Mucosa of descending colon (tissue), 3 donors: ENCODE results near the gene NIP7. TPM values are rescaled to one million over a fixed set of nuclear protein-coding genes. Genes with fewer than 3 reads are reported as not detected.

Source experiments
- ATAC-seq: fragments of 200-7000 bp; cut with Tn5 transposase; one replicate; pipeline ENCODE4 v1.9.1; 2020; ENCODE audit warnings: mild to moderate bottlenecking, moderate library complexity
- DNase-seq, 3 donors: peaks; one replicate each; pipeline ENCODE4 v3.0.0-alpha.2; 2020
- H3K36me3 ChIP-seq: fragments of 200-600 bp; one replicate; pipeline ENCODE4 v1.8.0; 2021; ENCODE audit warnings: low read depth, mild to moderate bottlenecking
- H3K4me1 ChIP-seq: fragments of 200-600 bp; one replicate; pipeline ENCODE4 v1.8.0; 2021; ENCODE audit warnings: low read depth, mild to moderate bottlenecking
- H3K4me3 ChIP-seq: fragments of 200-600 bp; one replicate; pipeline ENCODE4 v1.8.0; 2021; ENCODE audit warnings: mild to moderate bottlenecking
- H3K9me3 ChIP-seq: fragments of 200-600 bp; one replicate; pipeline ENCODE4 v1.8.0; 2021; ENCODE audit warnings: mild to moderate bottlenecking
- intact Hi-C, 2 donors: fragments of 100-400 bp; cut with DNase I in 1 of 2; cut with micrococcal nuclease in 1 of 2; formaldehyde crosslinking; loops; one replicate each; pipeline versions ENCODE4 v1.11.0 to v1.11.1; 2022; cut with DNase I, micrococcal nuclease
- total RNA-seq, 3 donors: library from RNA; stranded (reverse); fragmentation: NEBNext Ultra II Directional in 2 of 3; extraction: Animal tissue kit (Norgen Biotek cat#: 25700) in 2 of 3; gene quantifications; one replicate each; pipeline versions ENCODE4 v1.2.1 to v1.2.4, GENCODE V29; 2021 to 2023
- TF ChIP-seq, protein P1 (sequence below): fragments of 200-600 bp; IDR thresholded peaks from one replicate; pipeline ENCODE4 v1.8.0; 2022; ENCODE audit warnings: antibody characterized with exemption, mild to moderate bottlenecking
- donor health status: DM: no; HTN: no; CAD: no; lungs with moderate emphysema.
- donor health status: DM: no; HTN: no; CAD: no.
- donor health status: DM: no; HTN: yes; CAD: no.

Gene NIP7
- total RNA-seq, 3 donors from 2014 or later: 20.1 to 25.1 (median 22.4) TPM

DNA sequence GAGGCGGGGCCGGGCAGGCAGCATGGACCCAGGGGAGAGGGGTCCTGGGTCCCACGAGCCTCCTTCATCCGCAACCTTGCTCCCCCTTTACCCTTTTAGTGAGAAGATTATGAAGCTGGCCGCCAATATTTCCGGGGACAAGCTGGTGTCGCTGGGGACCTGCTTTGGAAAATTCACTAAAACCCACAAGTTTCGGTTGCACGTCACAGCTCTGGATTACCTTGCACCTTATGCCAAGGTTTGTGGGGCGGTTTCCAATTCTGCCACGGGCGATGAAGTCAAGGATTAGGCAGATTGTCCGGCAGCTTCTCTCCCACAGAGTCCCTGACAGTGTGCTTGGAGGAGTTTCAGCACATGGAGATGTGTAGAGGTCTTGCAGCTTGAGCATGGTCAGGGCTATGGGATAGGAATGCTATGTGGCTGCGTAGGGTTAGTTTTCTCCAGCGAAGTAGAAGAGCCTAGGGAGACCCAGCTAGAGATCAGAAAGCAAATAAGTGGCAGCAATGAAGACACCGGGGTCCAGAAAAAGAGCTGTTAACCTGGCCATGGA, 598 bp downstream of the NIP7 start:
- no peaks in the 10 kb centered on the region for H3K36me3 ChIP-seq
- DNase-seq (no peak), ATAC-seq (no peak)
- TF ChIP-seq, protein P1, sequence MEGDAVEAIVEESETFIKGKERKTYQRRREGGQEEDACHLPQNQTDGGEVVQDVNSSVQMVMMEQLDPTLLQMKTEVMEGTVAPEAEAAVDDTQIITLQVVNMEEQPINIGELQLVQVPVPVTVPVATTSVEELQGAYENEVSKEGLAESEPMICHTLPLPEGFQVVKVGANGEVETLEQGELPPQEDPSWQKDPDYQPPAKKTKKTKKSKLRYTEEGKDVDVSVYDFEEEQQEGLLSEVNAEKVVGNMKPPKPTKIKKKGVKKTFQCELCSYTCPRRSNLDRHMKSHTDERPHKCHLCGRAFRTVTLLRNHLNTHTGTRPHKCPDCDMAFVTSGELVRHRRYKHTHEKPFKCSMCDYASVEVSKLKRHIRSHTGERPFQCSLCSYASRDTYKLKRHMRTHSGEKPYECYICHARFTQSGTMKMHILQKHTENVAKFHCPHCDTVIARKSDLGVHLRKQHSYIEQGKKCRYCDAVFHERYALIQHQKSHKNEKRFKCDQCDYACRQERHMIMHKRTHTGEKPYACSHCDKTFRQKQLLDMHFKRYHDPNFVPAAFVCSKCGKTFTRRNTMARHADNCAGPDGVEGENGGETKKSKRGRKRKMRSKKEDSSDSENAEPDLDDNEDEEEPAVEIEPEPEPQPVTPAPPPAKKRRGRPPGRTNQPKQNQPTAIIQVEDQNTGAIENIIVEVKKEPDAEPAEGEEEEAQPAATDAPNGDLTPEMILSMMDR: no peak
- peak overlapping the region; percentile 92 for H3K4me3 ChIP-seq
- intact Hi-C loops: no loop called here
- H3K4me1 ChIP-seq: peaks cover 23% of the 10 kb centered on the region
- H3K9me3 ChIP-seq: no peaks in the 10 kb centered on the region

- Histone ChIP-seq H3K4me3 (no peak overlapping the region), H3K4me1 (peaks cover 9% of the 10 kb centered on the region), H3K36me3 (no peaks in the 10 kb centered on the region), H3K9me3 (no peaks in the 10 kb centered on the region)
- no peak for DNase-seq
- intact Hi-C loops: no loop called here
- ATAC-seq: no peak
- TF ChIP-seq, protein P1: no peak
Observed at GRCh38 chr16:69344171-69344570, 4.6 kb downstream of the NIP7 start.

DNA sequence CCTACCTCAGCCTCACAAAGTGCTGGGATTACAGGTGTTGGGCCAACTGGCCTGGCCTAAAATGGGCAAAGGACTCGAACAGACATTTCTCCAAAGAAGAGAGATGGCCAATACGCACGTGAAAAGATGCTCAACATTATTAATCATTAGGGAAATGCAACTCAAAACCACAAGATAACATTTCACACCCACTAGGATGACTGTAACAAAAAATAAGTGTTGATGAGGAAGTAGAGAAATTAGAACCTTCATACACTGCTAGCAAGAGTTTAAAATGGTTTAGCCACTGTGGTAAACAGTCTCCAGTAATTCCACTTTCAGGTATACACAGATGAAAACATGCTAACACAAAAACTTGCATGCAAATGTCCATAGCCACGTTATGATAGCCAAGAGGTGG, 6.4 kb downstream of the NIP7 start:
- H3K9me3 ChIP-seq: no peaks in the 10 kb centered on the region
- no peaks in the 10 kb centered on the region for H3K36me3 ChIP-seq
- TF ChIP-seq, protein P1: no peak
- ATAC-seq: no peak
- no peak overlapping the region for H3K4me3 ChIP-seq
- DNase-seq: no peak
- H3K4me1 ChIP-seq: peaks cover under 1% of the 10 kb centered on the region
- intact Hi-C loops: no loop called here

DNA sequence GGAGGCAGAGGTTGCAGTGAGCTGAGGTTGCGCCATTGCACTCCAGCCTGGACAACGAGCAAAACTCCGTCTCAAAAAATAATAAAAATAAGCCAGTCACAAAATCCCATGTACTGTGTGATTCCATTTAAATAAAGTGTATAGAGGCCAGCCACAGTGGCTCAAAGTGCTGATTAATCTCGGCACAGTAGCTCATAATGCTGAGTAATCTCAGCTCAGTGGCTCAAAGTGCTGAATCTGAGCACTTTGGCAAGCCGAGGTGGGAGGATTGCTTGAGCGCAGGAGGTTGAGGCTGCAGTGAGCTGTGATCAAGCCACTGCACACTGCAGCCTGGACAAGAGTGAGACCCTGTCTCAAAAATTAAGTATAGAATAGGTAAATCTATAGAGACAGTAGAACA, 7.1 kb downstream of the NIP7 start:
- H3K36me3 ChIP-seq: no peaks in the 10 kb centered on the region
- no peak for ATAC-seq
- no peak overlapping the region for H3K4me3 ChIP-seq
- intact Hi-C loops: no loop called here
- no peak for DNase-seq
- TF ChIP-seq, protein P1: no peak
- H3K4me1 ChIP-seq: no peaks in the 10 kb centered on the region
- H3K9me3 ChIP-seq: no peaks in the 10 kb centered on the region

- TF ChIP-seq, protein P1: no peak
- H3K4me1 ChIP-seq: no peaks in the 10 kb centered on the region
- H3K36me3 ChIP-seq: no peaks in the 10 kb centered on the region
- no peaks in the 10 kb centered on the region for H3K9me3 ChIP-seq
- intact Hi-C loops: no loop called here
- ATAC-seq (no peak), DNase-seq (no peak)
- H3K4me3 ChIP-seq: no peak overlapping the region
Observed at GRCh38 chr16:69348222-69348621, 8.7 kb downstream of the NIP7 start.

- Histone ChIP-seq H3K9me3 (no peaks in the 10 kb centered on the region), H3K36me3 (no peaks in the 10 kb centered on the region), H3K4me1 (no peaks in the 10 kb centered on the region), H3K4me3 (no peak overlapping the region)
- ATAC-seq (no peak), DNase-seq (no peak)
- intact Hi-C loops: no loop called here
- TF ChIP-seq, protein P1: no peak
Observed at GRCh38 chr16:69349536-69349935, 10.0 kb downstream of the NIP7 start.
